Nephron (organoid): ENCODE results near the gene CDHR3.

Experiments used
- H3K27ac Mint-ChIP-seq, 3 experiments: 2 replicates each; pipeline ENCODE4 v1.8.0; 2020; ENCODE audit warnings: mixed read lengths in 3 of 3, mild to moderate bottlenecking in 2 of 3, moderate library complexity in 1 of 3
- H3K27me3 Mint-ChIP-seq: 2 replicates; pipeline ENCODE4 v1.8.0; 2021; ENCODE audit warnings: low read depth, mild to moderate bottlenecking, moderate library complexity, mixed read lengths
- H3K36me3 Mint-ChIP-seq: 2 replicates; pipeline ENCODE4 v1.8.0; 2020; ENCODE audit warnings: low read depth, mixed read lengths
- H3K4me1 Mint-ChIP-seq: 2 replicates; pipeline ENCODE4 v1.8.0; 2020; ENCODE audit warnings: mixed read lengths
- H3K4me3 Mint-ChIP-seq, 3 experiments: 2 replicates each; pipeline ENCODE4 v1.8.0; 2020; ENCODE audit warnings: mild to moderate bottlenecking in 3 of 3, mixed read lengths in 3 of 3, moderate library complexity in 2 of 3
- H3K9me3 Mint-ChIP-seq: 2 replicates; pipeline ENCODE4 v1.8.0; 2020; ENCODE audit warnings: mixed read lengths
- CTCF ChIP-seq, 3 experiments: fragments of 200-600 bp; sonication (generic); IDR thresholded peaks; one replicate each; pipeline ENCODE4 v1.5.0; 2021; ENCODE audit warnings: antibody characterized with exemption in 3 of 3; ENCODE audit not compliant: unreplicated experiment in 3 of 3

The CDHR3 gene

GRCh38 chr7:105985229-105985628 is 22.2 kb downstream of the CDHR3 start:
- Mint-ChIP-seq H3K36me3 (no peaks in the 10 kb centered on the region), H3K4me3 (peak overlapping the region in 1 of 3 experiments; percentile 33), H3K9me3 (no peaks in the 10 kb centered on the region), H3K4me1 (peaks cover 48% of the 10 kb centered on the region), H3K27ac (peak overlapping the region; percentile 23 to 76 (median 41)), H3K27me3 (peaks cover 37% of the 10 kb centered on the region)
- no peak for TF ChIP-seq CTCF (IDR thresholded peaks at IDR 0.05; ENCODE audit: unreplicated experiment in 3 of 3)

GRCh38 chr7:105985672-105986215 is 22.7 kb downstream of the CDHR3 start:
- H3K36me3 Mint-ChIP-seq = no peaks in the 10 kb centered on the region
- H3K4me3 Mint-ChIP-seq = no peak overlapping the region
- TF ChIP-seq CTCF (IDR thresholded peaks at IDR 0.05; ENCODE audit: unreplicated experiment in 3 of 3) = no peak
- no peak overlapping the region for H3K27ac Mint-ChIP-seq
- peaks cover 53% of the 10 kb centered on the region for H3K4me1 Mint-ChIP-seq
- H3K27me3 Mint-ChIP-seq = peaks cover 41% of the 10 kb centered on the region
- no peaks in the 10 kb centered on the region for H3K9me3 Mint-ChIP-seq

- peaks cover 60% of the 10 kb centered on the region for H3K4me1 Mint-ChIP-seq
- H3K9me3 Mint-ChIP-seq = no peaks in the 10 kb centered on the region
- H3K4me3 Mint-ChIP-seq = no peak overlapping the region
- H3K27me3 Mint-ChIP-seq = peaks cover 44% of the 10 kb centered on the region
- no peaks in the 10 kb centered on the region for H3K36me3 Mint-ChIP-seq
- no peak overlapping the region for H3K27ac Mint-ChIP-seq
- no peak for TF ChIP-seq CTCF (IDR thresholded peaks at IDR 0.05; ENCODE audit: unreplicated experiment in 3 of 3)
Observed at GRCh38 chr7:105987046-105987445, 24.0 kb downstream of the CDHR3 start.

- H3K9me3 Mint-ChIP-seq = no peaks in the 10 kb centered on the region
- no peak overlapping the region for H3K4me3 Mint-ChIP-seq
- H3K4me1 Mint-ChIP-seq = peaks cover 60% of the 10 kb centered on the region
- no peak overlapping the region for H3K27ac Mint-ChIP-seq
- no peak for TF ChIP-seq CTCF (IDR thresholded peaks at IDR 0.05; ENCODE audit: unreplicated experiment in 3 of 3)
- peaks cover 39% of the 10 kb centered on the region for H3K27me3 Mint-ChIP-seq
- H3K36me3 Mint-ChIP-seq = no peaks in the 10 kb centered on the region
Observed at GRCh38 chr7:105988276-105988675, 25.2 kb downstream of the CDHR3 start.

GRCh38 chr7:105989191-105989590 is 26.1 kb downstream of the CDHR3 start:
- peaks cover 32% of the 10 kb centered on the region for H3K27me3 Mint-ChIP-seq
- no peaks in the 10 kb centered on the region for H3K36me3 Mint-ChIP-seq
- TF ChIP-seq CTCF (IDR thresholded peaks at IDR 0.05; ENCODE audit: unreplicated experiment in 3 of 3) = no peak
- H3K4me3 Mint-ChIP-seq = no peak overlapping the region
- H3K27ac Mint-ChIP-seq = peak overlapping the region in 2 of 3 experiments; percentile 18 to 19
- peaks cover 57% of the 10 kb centered on the region for H3K4me1 Mint-ChIP-seq
- no peaks in the 10 kb centered on the region for H3K9me3 Mint-ChIP-seq

GRCh38 chr7:105989686-105990085 is 26.6 kb downstream of the CDHR3 start:
- no peaks in the 10 kb centered on the region for H3K9me3 Mint-ChIP-seq
- H3K36me3 Mint-ChIP-seq = no peaks in the 10 kb centered on the region
- H3K27ac Mint-ChIP-seq = peak overlapping the region in 1 of 3 experiments; percentile 18
- H3K27me3 Mint-ChIP-seq = peaks cover 33% of the 10 kb centered on the region
- H3K4me3 Mint-ChIP-seq = no peak overlapping the region
- no peak for TF ChIP-seq CTCF (IDR thresholded peaks at IDR 0.05; ENCODE audit: unreplicated experiment in 3 of 3)
- peaks cover 54% of the 10 kb centered on the region for H3K4me1 Mint-ChIP-seq
